NCI-H2196 (cell line): ENCODE measurements around the gene EBF3.
"Not testable (repeated sequence)": the region's sequence is repeated elsewhere in the genome, so short reads cannot be mapped to it uniquely, and the experiment has no call there.

Experiments
- DNase-seq: peaks from one replicate; lab custom pipeline; 2025; ENCODE audit not compliant: unreplicated experiment; lab: John Stamatoyannopoulos, UW

EBF3 gene

GRCh38 chr10:129932751-129933433, 31.2 kb downstream of the EBF3 start:
- no peak for DNase-seq

- no peak for DNase-seq
These were observed 31.9 kb downstream of the EBF3 start for GRCh38 chr10:129932182-129932581.

GRCh38 chr10:129929343-129930292, 34.5 kb downstream of the EBF3 start:
- no peak for DNase-seq

DNA sequence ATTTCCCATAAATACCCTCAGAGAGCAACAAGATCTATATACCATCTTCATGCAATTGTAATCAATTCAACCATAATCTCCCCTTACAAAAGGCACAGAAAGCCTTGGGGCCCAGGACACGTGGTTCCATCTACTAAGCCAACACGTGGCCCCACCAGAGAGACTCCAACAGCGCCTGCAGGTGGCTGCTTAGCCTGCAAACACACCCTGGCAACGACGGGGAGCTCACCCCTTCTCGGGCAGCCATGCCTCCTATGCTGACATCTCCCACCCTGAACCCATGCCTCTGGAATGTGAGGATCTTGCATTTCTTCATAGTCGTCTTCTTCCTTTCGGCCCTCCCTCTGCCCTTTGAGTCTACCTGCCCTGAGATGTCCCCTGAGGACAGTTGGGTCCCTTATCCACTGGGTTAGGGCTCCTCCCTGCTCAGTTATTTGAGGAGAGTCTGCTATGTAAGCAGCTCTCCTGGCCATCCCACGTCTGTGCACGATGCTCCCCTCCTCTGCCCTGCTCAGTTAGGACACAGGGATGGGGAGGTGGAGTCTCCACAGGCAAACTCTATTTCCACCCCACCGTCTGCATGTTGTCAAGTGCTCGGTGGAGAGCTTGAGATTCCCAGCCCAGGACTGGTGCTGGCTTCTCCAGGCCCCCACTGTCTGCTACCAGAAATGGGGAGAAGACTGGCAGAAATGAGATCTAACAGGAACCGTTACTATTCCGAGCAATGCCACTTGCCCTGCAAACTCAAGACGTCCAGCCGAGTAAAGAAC, 36.5 kb downstream of the EBF3 start:
- DNase-seq = no peak

DNA sequence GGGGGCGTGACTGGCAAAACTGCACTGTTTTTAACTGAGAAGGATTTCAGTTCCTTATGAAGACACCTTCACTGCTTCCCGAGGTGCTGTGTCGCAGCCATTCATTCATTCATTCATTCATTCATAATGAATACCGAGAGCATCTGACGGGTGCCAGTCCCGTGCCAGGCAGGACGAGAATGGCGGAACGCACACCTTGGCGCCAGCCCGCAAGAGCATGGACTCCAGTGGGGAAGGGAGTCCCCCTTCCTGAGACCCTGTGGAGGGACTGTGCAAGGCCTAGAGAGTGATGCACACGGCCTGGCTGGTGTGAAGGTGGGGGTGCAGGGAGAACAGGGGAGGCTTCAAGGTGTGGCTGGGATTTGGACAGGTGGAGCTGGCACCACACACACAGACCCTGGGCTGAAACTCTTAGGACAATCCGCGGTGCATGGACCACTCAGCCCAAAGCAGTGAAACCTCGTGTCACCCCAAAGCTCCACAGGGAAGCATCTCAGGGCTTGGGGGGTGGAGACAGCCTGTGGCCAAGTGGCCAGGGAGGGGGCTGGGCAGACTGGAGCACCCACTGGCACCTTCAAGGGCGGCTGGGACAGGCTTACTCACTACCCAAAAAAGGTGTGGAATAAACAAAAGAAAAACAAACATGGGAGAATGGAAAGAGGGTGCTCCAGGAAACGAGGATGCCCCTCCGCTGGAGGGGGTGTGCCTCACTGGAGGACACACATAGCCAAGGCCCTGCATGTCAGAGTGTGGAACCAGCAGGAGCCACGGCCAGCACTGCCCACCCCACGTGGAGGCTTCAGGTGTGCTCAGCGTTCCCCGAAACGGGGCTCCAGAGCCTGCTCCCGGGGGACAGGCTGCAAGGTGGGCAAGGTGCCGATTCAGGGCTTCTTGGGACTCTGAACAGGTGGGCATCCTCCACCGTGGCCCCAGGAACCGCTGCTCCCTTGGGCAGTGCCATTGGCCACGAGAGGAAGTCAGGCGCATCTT, 37.7 kb downstream of the EBF3 start:
- DNase-seq = no peak

DNA sequence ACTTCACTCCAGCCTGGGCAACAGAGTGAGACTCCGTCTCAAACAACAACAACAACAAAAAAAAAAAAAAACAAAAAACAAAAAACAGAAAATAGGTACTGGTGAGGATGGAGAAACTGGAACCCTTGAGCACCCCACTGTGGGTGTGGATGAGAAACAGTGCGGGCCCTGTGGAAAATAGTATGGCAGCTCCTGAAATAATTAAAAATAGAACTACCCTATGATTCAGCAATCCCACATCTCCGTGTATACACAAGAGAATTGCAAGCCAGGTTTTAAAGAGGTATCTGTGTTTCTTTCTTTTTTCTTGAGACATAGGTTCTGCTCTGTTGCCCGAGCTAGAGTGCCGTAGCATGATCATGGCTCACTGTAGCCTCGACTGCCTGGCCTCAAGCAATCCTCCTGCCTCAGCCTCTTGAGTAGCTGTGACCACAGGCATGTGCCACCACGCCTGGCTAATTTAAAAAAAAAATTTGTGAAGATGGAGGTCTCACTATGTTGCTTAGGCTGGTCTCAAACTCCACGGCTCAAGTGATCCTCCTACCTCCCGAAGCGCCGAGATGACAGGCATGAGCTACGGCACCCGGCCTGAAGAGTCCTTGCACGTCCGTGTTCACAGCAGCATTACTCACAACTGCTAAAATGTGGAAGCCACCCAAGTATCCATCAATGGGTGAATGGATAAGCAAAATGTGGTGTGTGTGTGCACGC, 39.5 kb downstream of the EBF3 start:
- no peak for DNase-seq

- no peak for DNase-seq
These were observed 41.4 kb downstream of the EBF3 start for GRCh38 chr10:129922598-129923123.

DNA sequence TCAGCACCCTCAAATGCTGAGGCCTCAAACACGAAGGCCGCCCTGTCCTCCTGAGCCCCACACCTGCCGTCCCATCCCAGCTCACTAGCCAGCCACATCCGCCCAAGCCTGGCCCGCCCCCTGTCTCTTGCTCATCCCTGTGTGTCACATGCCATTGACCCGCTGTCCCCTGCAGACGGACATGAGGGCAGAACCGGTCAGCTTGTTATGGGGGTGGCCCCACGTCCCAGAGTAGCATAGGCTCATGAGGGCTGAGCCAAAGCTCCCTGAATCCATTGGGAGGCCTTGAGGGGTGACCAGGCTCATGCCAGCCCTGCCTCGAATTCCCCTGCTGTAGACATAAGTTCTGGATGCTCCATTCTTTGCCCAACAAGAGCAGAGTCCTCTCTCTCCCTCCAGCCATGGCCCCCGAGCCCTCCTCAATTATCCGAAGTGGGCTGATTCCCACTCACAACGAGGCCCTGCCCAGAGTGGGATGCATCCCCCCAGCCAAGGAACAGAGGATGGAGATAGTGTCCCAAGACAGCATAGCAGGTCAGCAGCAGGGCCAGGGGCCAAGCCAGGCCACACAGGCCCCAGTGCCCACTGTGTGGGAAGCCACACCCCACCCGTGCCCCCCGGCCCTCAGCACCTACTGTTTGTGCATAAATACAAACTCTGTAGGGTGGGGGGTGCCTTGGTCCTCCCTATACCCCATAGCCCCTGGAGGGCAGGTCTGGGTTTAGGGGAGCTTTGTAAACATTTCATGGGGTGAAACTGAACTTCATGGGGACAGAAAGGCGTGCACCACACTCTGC, 42.1 kb downstream of the EBF3 start:
- DNase-seq = no peak

DNA sequence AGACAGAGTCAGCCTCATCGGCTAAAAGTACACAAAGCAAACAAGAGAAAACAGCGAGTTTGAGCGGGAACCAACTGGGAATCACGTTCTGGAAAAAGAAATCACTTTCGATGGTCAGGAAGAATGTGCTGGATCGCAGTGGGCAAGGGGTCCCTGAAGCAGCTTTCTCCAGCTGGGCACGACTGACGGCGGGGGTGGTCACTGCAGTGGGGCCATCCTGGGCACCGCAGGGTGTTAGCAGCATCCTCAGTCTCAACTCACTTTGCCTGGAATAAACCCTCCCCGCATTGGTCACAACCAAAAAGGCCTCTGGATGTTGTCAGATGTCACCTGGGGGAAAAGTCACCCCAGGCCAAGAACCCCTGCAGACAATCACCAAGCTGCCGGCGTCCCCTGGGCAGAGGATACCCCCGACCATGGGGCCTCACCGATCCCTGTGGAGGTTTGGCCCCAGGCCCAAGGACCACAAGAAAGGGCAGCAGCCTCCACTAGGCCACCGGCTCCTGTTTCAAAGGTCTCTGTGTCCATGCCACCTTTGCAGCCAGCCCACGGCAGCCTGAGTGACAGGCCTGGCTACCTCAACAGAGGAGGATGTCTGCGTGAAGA, 42.9 kb downstream of the EBF3 start:
- no peak for DNase-seq

DNA sequence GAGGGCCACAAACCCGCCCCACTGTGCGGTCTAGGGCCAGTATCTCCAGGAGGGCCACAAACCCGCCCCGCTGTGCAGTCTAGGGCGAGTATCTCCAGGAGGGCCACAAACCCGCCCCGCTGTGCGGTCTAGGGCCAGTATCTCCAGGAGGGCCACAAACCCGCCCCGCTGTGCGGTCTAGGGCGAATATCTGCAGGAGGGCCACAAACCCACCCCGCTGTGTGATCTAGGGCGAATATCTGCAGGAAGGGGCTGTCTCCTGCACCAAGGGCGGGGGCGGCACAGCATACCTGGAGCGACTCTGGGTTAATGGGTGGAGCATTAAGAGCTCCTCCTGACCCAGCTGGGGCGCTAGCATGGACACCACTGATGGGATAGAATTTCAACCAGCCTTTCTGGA, 43.9 kb downstream of the EBF3 start:
- not testable (repeated sequence) for DNase-seq

DNA sequence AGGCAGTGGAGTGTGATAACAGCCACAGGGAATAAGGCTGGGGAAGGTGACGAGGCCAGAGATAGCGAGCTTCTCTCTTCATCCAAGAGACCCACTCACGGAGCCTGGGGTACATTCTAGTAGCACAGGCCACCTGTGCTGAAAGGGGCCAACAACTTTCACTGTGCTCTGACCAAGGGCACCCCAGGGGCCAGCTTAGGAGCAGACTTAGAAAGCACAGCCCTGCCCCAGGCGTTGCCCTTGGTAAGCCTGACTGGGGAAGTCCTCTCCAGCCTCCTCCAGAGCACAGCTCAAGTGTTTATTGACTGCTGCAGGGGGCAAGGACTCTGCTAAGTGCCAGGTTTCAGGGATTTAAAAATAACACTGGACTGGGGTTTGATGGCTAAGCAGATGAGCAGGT, 44.7 kb downstream of the EBF3 start:
- DNase-seq = no peak

GRCh38 chr10:129918836-129919235, 45.2 kb downstream of the EBF3 start:
- no peak for DNase-seq

GRCh38 chr10:129918401-129918800, 45.7 kb downstream of the EBF3 start:
- no peak for DNase-seq

- no peak for DNase-seq
These were observed 46.1 kb downstream of the EBF3 start for GRCh38 chr10:129917936-129918335.

- DNase-seq = no peak
These were observed 47.5 kb downstream of the EBF3 start for GRCh38 chr10:129916506-129916995.

- DNase-seq = no peak
These were observed 48.3 kb downstream of the EBF3 start for GRCh38 chr10:129915526-129916378.

GRCh38 chr10:129914960-129915359, 49.1 kb downstream of the EBF3 start:
- DNase-seq = no peak
